Smooth muscle cell (in vitro differentiated cells): ENCODE measurements around the gene PKNOX2. TPM values are rescaled to one million over a fixed set of nuclear protein-coding genes. Genes with fewer than 3 reads are reported as not detected.

Experiments used
- DNase-seq: peaks from one replicate; lab custom pipeline; 2025; ENCODE audit not compliant: unreplicated experiment; lab: John Stamatoyannopoulos, UW
- H2AFZ ChIP-seq: fragments of 200-600 bp; sonication (generic); 2 replicates; pipeline ENCODE4 v1.6.0; 2016; ENCODE audit warnings: antibody characterized with exemption, low read depth, mild to moderate bottlenecking
- H3F3A ChIP-seq: fragments of 200-600 bp; sonication (generic); 2 replicates; pipeline ENCODE4 v1.6.0; 2017; ENCODE audit warnings: antibody characterized with exemption, low read depth
- H3K27ac ChIP-seq: fragments of 200-600 bp; sonication (generic); 2 replicates; pipeline ENCODE4 v1.5.1; 2016; ENCODE audit warnings: low read depth, mild to moderate bottlenecking
- H3K27me3 ChIP-seq: fragments of 200-600 bp; sonication (generic); 2 replicates; pipeline ENCODE4 v1.6.1; 2016; ENCODE audit warnings: low read depth, mild to moderate bottlenecking
- H3K36me3 ChIP-seq: fragments of 200-600 bp; sonication (generic); 2 replicates; pipeline ENCODE4 v1.5.1; 2016; ENCODE audit warnings: low read depth
- H3K4me1 ChIP-seq: fragments of 200-600 bp; sonication (generic); 2 replicates; pipeline ENCODE4 v1.5.1; 2016; ENCODE audit warnings: low read depth
- H3K4me2 ChIP-seq: fragments of 200-600 bp; sonication (generic); 2 replicates; pipeline ENCODE4 v1.6.0; 2016; ENCODE audit warnings: mild to moderate bottlenecking
- H3K4me3 ChIP-seq: fragments of 200-600 bp; sonication (generic); 2 replicates; pipeline ENCODE4 v1.5.1; 2016; ENCODE audit warnings: mild to moderate bottlenecking
- H3K79me2 ChIP-seq: fragments of 200-600 bp; sonication (generic); 2 replicates; pipeline ENCODE4 v1.6.0; 2016; ENCODE audit warnings: low read depth, mild to moderate bottlenecking
- H3K9ac ChIP-seq: fragments of 200-600 bp; sonication (generic); 2 replicates; pipeline ENCODE4 v1.6.0; 2016; ENCODE audit warnings: low read depth
- H3K9me3 ChIP-seq: fragments of 200-600 bp; sonication (generic); replicated peaks from 2 replicates; pipeline ENCODE4 v1.5.1; 2016; ENCODE audit warnings: low read depth
- H4K20me1 ChIP-seq: fragments of 200-600 bp; sonication (generic); 2 replicates; pipeline ENCODE4 v1.6.0; 2016; ENCODE audit warnings: low read depth
- WGBS: methylation state at CpG from one replicate; pipeline ENCODE4 v1.1.7; 2016; ENCODE audit warnings: low lambda C conversion rate; 5-methylcytosine and 5-hydroxymethylcytosine counted together
- polyA plus RNA-seq: library from polyadenylated mRNA; unstranded; fragments of >200 nt; fragmentation: Nextera tagmentation; extraction: Ambion mirVana; gene quantifications from 2 replicates; pipeline ENCODE4 v1.2.1, GENCODE V29; 2016
- total RNA-seq: library from RNA; depleted of rRNA; stranded (reverse); fragments of >200 nt; gene quantifications from 2 replicates; pipeline ENCODE4 v1.2.3, GENCODE V29; 2014
- TF ChIP-seq, protein P1 (sequence below): fragments of 200-600 bp; sonication (generic); IDR thresholded peaks from 2 replicates; pipeline ENCODE4 v1.5.1; 2017; ENCODE audit warnings: borderline replicate concordance, mild to moderate bottlenecking, antibody characterized with exemption; ENCODE audit not compliant: insufficient read depth, poor library complexity, severe bottlenecking

PKNOX2 gene
- total and polyA plus RNA-seq, 2 experiments from 2014 or later = 7.2 to 7.9 TPM

DNA sequence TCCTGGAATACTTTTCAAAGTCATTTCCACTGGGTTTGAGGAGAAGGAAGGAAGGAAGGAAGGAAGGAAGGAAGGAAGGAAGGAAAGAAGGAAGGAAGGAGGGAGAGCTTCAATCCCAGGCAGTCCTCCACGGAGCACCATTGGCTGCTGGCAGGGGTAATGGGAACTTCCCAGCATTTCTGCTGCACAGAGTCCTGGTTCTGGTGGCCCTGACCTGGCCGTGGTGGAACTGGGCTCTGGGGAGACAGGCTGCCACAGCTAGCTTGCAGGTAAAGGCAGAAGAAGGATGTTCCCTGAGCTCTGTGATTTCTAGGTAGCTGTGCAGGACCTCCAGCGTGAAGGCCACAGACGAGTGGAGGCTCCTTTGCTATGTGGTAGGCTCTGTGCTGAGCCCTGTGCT lies 10.6 kb downstream of the PKNOX2 start:
- WGBS = 92% methylated on average over 4 of the region's 4 CpGs
- Histone ChIP-seq H4K20me1 (peaks cover 88% of the 10 kb centered on the region), H3K9me3 (no peaks in the 10 kb centered on the region), H3K4me1 (peaks cover 30% of the 10 kb centered on the region), H3K9ac (no peak overlapping the region), H2AFZ (no peak overlapping the region), H3K4me3 (no peak overlapping the region), H3F3A (peaks cover 3% of the 10 kb centered on the region), H3K27me3 (no peaks in the 10 kb centered on the region), H3K36me3 (no peaks in the 10 kb centered on the region), H3K79me2 (peaks cover 45% of the 10 kb centered on the region), H3K27ac (no peak overlapping the region), H3K4me2 (peak overlapping the region; percentile 54)
- TF ChIP-seq, protein P1, sequence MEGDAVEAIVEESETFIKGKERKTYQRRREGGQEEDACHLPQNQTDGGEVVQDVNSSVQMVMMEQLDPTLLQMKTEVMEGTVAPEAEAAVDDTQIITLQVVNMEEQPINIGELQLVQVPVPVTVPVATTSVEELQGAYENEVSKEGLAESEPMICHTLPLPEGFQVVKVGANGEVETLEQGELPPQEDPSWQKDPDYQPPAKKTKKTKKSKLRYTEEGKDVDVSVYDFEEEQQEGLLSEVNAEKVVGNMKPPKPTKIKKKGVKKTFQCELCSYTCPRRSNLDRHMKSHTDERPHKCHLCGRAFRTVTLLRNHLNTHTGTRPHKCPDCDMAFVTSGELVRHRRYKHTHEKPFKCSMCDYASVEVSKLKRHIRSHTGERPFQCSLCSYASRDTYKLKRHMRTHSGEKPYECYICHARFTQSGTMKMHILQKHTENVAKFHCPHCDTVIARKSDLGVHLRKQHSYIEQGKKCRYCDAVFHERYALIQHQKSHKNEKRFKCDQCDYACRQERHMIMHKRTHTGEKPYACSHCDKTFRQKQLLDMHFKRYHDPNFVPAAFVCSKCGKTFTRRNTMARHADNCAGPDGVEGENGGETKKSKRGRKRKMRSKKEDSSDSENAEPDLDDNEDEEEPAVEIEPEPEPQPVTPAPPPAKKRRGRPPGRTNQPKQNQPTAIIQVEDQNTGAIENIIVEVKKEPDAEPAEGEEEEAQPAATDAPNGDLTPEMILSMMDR = no peak
- DNase-seq = no peak

DNA sequence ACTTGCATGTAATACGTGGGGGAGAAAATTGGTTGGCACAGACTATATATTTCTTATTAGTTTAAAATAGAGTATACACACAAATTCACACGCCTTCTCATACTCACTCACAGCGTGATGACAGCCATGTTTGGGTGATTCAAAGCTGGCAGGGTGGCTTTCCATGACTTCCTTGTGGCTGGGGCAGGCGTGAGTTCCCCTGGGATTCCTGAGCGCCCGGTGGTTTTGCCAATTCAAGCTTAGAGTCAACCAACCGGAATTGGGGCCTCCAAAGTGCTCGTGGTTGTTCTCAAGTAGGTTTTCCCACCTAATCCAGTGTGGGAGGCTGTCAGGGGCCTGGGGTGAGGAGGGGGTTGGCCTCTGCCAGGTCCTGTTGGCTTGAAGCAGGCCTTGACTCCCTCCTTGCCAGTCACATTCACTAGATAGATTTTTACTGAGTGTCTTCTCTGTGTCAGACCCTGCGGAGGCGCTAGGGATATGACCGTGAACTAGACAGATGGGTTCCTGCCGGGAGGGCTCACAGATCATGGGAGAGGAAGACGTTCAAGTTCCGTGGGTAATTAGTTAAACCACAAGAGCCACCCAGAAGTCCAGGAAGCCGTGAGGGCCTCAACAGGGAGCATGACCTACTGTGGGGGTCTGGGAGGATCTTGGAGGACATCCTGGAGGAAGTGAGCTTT lies 11.5 kb downstream of the PKNOX2 start:
- no peak overlapping the region for H2AFZ ChIP-seq
- no peaks in the 10 kb centered on the region for H3K36me3 ChIP-seq
- H3K79me2 ChIP-seq = peaks cover 46% of the 10 kb centered on the region
- H3K27me3 ChIP-seq = no peaks in the 10 kb centered on the region
- peak overlapping the region; percentile 54 for H3K4me2 ChIP-seq
- H3K9me3 ChIP-seq = no peaks in the 10 kb centered on the region
- peaks cover 96% of the 10 kb centered on the region for H4K20me1 ChIP-seq
- DNase-seq = no peak
- 46% methylated on average over 15 of the region's 15 CpGs for WGBS
- H3K9ac ChIP-seq = no peak overlapping the region
- TF ChIP-seq, protein P1 = no peak
- no peak overlapping the region for H3K27ac ChIP-seq
- peaks cover 3% of the 10 kb centered on the region for H3F3A ChIP-seq
- peaks cover 28% of the 10 kb centered on the region for H3K4me1 ChIP-seq
- no peak overlapping the region for H3K4me3 ChIP-seq

DNA sequence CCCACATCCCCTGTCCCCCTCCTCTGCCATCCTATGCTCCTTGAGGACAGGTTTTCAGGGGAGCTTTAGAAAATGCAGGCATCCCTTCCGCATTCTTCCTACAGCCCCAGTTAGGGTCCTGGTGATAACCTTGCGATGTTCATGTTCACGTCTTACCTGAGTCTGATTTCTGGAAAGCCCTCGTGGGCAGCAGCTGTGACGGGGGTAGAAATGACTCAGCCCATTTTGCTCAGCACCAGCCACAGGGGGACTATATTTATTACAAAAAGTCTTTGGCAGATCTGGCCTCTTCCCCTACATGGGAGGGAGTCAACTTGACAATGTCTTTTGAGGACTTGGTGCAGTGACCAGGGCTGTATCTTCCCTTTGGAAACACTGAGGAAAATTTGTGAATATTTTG lies 12.3 kb downstream of the PKNOX2 start:
- WGBS = 58% methylated on average over 5 of the region's 5 CpGs
- H3F3A ChIP-seq = peaks cover 3% of the 10 kb centered on the region

More for the DNA sequence above, 12.3 kb downstream of the PKNOX2 start:
- Histone ChIP-seq H4K20me1 (peaks cover 95% of the 10 kb centered on the region), H3K4me3 (no peak overlapping the region), H3K27me3 (no peaks in the 10 kb centered on the region), H3K4me2 (peak overlapping the region; percentile 27), H3K4me1 (peaks cover 24% of the 10 kb centered on the region), H3K9me3 (no peaks in the 10 kb centered on the region), H2AFZ (no peak overlapping the region), H3K27ac (no peak overlapping the region), H3K9ac (no peak overlapping the region), H3K36me3 (no peaks in the 10 kb centered on the region), H3K79me2 (peaks cover 48% of the 10 kb centered on the region)
- TF ChIP-seq, protein P1 = no peak
- DNase-seq = no peak
